Measurements from ENCODE around the gene ECE1.

DNA sequence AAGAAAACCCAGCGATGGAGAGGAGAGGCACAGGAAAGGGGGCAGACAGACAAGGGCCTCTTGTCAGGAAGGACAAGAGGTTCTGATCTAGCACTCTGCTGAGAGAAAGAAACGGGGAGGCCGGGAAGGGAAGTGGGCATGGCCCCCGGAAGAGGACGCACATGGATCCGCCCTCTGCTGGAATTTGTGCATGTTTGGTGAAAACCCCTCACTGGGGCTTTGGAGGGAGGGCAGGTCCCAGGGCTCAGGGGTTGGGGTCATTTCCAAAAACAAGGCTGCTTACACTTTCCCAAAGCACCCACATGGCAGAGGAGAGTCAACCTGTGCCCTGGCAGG is 32.4 kb upstream of the ECE1 start:
- TF ChIP-seq, protein P1, sequence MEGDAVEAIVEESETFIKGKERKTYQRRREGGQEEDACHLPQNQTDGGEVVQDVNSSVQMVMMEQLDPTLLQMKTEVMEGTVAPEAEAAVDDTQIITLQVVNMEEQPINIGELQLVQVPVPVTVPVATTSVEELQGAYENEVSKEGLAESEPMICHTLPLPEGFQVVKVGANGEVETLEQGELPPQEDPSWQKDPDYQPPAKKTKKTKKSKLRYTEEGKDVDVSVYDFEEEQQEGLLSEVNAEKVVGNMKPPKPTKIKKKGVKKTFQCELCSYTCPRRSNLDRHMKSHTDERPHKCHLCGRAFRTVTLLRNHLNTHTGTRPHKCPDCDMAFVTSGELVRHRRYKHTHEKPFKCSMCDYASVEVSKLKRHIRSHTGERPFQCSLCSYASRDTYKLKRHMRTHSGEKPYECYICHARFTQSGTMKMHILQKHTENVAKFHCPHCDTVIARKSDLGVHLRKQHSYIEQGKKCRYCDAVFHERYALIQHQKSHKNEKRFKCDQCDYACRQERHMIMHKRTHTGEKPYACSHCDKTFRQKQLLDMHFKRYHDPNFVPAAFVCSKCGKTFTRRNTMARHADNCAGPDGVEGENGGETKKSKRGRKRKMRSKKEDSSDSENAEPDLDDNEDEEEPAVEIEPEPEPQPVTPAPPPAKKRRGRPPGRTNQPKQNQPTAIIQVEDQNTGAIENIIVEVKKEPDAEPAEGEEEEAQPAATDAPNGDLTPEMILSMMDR (IDR thresholded peaks at IDR 0.05): no peak
- TF ChIP-seq POLR2AphosphoS5 (IDR thresholded peaks at IDR 0.05; ENCODE audit: low read depth, low read length) (no peak), TCF7L2 (IDR thresholded peaks at IDR 0.05; ENCODE audit: low read depth, low read length) (no peak), SIN3A (IDR thresholded peaks at IDR 0.05; ENCODE audit: borderline replicate concordance, insufficient read depth, low read depth, low read length) (no peak)
